HEK293T (cell line): ENCODE data around the gene MYO1H.

Experiments
- FOXA1 ChIP-seq: fragments of 450-650 bp; IDR thresholded peaks from 2 replicates; pipeline ENCODE4 v1.6.1; 2016; ENCODE audit warnings: mild to moderate bottlenecking
- FOXK2 ChIP-seq: fragments of 450-650 bp; IDR thresholded peaks from 2 replicates; pipeline ENCODE4 v1.6.1; 2016; ENCODE audit warnings: mild to moderate bottlenecking
- FOXM1 ChIP-seq: fragments of 450-650 bp; IDR thresholded peaks from 2 replicates; pipeline ENCODE4 v1.6.1; 2017; ENCODE audit warnings: mild to moderate bottlenecking, borderline replicate concordance
- NFRKB ChIP-seq: fragments of 450-650 bp; IDR thresholded peaks from 2 replicates; pipeline ENCODE4 v1.6.1; 2016; ENCODE audit warnings: mild to moderate bottlenecking, moderate library complexity
- SP1 ChIP-seq: fragments of 450-650 bp; IDR thresholded peaks from 2 replicates; pipeline ENCODE4 v1.6.1; 2017
- SUZ12 ChIP-seq: fragments of 450-650 bp; IDR thresholded peaks from 2 replicates; pipeline ENCODE4 v1.6.1; 2016; ENCODE audit warnings: mild to moderate bottlenecking
- TARDBP ChIP-seq: fragments of 450-650 bp; IDR thresholded peaks from 2 replicates; pipeline ENCODE4 v1.6.1; 2016
- ZNF384 ChIP-seq: fragments of 450-650 bp; IDR thresholded peaks from 2 replicates; pipeline ENCODE4 v1.6.1; 2016

- TF ChIP-seq FOXK2 (no peak), SP1 (no peak), FOXA1 (no peak), TARDBP (no peak), ZNF384 (no peak), FOXM1 (no peak), NFRKB (no peak), SUZ12 (no peak)
Measured at GRCh38 chr12:109459247-109459646, 111.5 kb downstream of the MYO1H start.
